Activated CD8-positive, alpha-beta T cell treated with anti-CD3 and anti-CD28 coated beads for 36 hours (primary cell): Measurements from ENCODE around the gene MFSD1. TPM values are rescaled to one million over a fixed set of nuclear protein-coding genes. Genes with fewer than 3 reads are reported as not detected.

Source experiments
- ATAC-seq: fragments of 200-7000 bp; cut with Tn5 transposase; one replicate; pipeline ENCODE4 v1.10.0; 2021; ENCODE audit warnings: mild to moderate bottlenecking, moderate library complexity
- CTCF ChIA-PET: fragments of 350-600 bp; sonication (Branson Sonifier 250); formaldehyde crosslinking; loops from one replicate; lab custom pipeline; 2021; ENCODE audit warnings: antibody characterized with exemption; lab: Charles Lee
- POLR2A ChIA-PET: fragments of 350-600 bp; sonication (Branson Sonifier 250); formaldehyde crosslinking; loops from one replicate; lab custom pipeline; 2021; ENCODE audit warnings: antibody characterized with exemption; lab: Charles Lee
- DNase-seq: peaks from one replicate; pipeline ENCODE4 v3.0.0-alpha.2; 2020
- H3K27ac Mint-ChIP-seq: one replicate; pipeline ENCODE4 v1.8.0; 2021; ENCODE audit warnings: mild to moderate bottlenecking, mixed read lengths
- H3K27me3 Mint-ChIP-seq: one replicate; pipeline ENCODE4 v1.8.0; 2021; ENCODE audit warnings: mixed read lengths
- H3K36me3 Mint-ChIP-seq: one replicate; pipeline ENCODE4 v1.8.0; 2021; ENCODE audit warnings: low read depth, mixed read lengths
- H3K4me1 Mint-ChIP-seq: one replicate; pipeline ENCODE4 v1.8.0; 2021; ENCODE audit warnings: low read depth, mixed read lengths
- H3K4me3 Mint-ChIP-seq: one replicate; pipeline ENCODE4 v1.8.0; 2021; ENCODE audit warnings: mild to moderate bottlenecking, moderate library complexity, mixed read lengths
- H3K9me3 Mint-ChIP-seq: one replicate; pipeline ENCODE4 v1.8.0; 2021; ENCODE audit warnings: mixed read lengths
- intact Hi-C: fragments of 100-400 bp; cut with micrococcal nuclease; formaldehyde crosslinking; loops from one replicate; pipeline ENCODE4 v1.10.0; 2022
- total RNA-seq, 2 experiments: library from RNA; stranded (reverse); gene quantifications; one replicate each; pipeline ENCODE4 v1.2.3, GENCODE V29; 2021
- TF ChIP-seq, protein P1 (sequence below): fragments of 200-600 bp; IDR thresholded peaks from one replicate; pipeline ENCODE4 v1.8.0; 2022; ENCODE audit warnings: antibody characterized with exemption, mild to moderate bottlenecking

MFSD1 gene
- total RNA-seq, 2 experiments from 2014 or later = 9.2 to 9.7 TPM

- Mint-ChIP-seq H3K36me3 (no peaks in the 10 kb centered on the region), H3K9me3 (no peaks in the 10 kb centered on the region), H3K27ac (no peak overlapping the region), H3K27me3 (no peaks in the 10 kb centered on the region), H3K4me3 (no peak overlapping the region), H3K4me1 (no peaks in the 10 kb centered on the region)
- ChIA-PET POLR2A (no interaction called here), CTCF (interaction anchor here (1.9 kb wide), 1 partner anchor 10 kb away, joined by 8 read pairs; no protein-coding TSS in a partner anchor)
- TF ChIP-seq, protein P1, sequence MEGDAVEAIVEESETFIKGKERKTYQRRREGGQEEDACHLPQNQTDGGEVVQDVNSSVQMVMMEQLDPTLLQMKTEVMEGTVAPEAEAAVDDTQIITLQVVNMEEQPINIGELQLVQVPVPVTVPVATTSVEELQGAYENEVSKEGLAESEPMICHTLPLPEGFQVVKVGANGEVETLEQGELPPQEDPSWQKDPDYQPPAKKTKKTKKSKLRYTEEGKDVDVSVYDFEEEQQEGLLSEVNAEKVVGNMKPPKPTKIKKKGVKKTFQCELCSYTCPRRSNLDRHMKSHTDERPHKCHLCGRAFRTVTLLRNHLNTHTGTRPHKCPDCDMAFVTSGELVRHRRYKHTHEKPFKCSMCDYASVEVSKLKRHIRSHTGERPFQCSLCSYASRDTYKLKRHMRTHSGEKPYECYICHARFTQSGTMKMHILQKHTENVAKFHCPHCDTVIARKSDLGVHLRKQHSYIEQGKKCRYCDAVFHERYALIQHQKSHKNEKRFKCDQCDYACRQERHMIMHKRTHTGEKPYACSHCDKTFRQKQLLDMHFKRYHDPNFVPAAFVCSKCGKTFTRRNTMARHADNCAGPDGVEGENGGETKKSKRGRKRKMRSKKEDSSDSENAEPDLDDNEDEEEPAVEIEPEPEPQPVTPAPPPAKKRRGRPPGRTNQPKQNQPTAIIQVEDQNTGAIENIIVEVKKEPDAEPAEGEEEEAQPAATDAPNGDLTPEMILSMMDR = no peak
- DNase-seq (no peak), ATAC-seq (no peak)
- intact Hi-C loops = no loop called here
Measured at GRCh38 chr3:158781191-158781590, 20.7 kb upstream of the MFSD1 start.

DNA sequence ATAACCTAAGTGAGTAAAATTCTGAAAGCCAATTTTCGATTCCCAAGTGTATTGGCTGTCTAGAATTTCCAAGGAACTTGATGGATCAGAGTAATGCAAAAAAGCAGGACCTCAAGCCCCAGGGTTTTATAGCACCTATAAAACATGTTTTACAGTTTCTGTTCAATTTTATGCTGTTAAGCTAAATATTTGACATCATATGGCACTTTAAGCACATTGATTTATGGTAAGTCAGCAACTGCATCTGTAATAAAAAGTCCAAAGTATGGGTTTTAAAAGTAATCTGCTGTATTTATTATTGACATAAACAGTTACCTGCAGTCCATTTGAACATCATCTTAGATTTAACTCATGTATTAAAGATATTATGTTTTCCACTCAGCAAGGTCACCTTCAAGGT is 20.0 kb upstream of the MFSD1 start:
- Mint-ChIP-seq H3K27ac (no peak overlapping the region), H3K27me3 (no peaks in the 10 kb centered on the region), H3K36me3 (no peaks in the 10 kb centered on the region), H3K9me3 (peaks cover 3% of the 10 kb centered on the region), H3K4me3 (no peak overlapping the region), H3K4me1 (no peaks in the 10 kb centered on the region)
- DNase-seq = no peak
- intact Hi-C loops = no loop called here
- POLR2A ChIA-PET = no interaction called here
- TF ChIP-seq, protein P1 = no peak
- CTCF ChIA-PET = no interaction called here
- ATAC-seq = no peak

DNA sequence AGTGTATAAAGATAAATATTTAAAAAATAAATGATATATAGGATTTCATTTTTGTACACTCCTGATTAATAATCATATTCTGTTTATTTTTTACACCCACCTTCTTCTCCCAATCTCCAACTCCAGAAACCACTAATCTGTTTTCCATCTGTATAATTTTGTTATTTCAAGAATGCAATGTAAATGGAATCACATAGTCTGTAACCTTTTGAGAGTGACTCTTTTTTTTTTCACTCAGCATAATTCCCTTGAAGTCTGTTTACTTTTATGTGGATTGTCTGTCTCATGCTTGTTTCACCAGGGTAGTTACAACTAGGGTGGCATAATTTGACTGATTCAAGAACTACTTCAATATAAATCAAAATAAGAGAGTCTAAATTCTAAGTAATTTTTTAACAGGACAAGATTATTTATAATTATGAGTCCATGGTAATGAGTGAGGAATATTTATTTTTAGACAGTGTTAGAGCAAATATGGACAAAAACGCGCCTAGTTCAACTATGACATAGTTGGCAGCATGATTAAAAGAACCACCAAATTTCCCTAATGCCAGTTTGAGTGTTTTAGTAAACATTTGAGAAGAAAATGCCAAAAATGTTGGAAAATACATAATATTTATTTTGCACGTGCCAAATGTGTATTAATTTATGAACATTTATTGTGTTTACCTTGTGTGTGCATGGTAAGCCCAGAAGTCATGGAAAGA is 19.4 kb upstream of the MFSD1 start:
- CTCF ChIA-PET = interaction anchor here (3.5 kb wide), 1 partner anchor 55 kb away, joined by 13 read pairs; no protein-coding TSS in a partner anchor
- Mint-ChIP-seq H3K9me3 (peaks cover 3% of the 10 kb centered on the region), H3K27me3 (no peaks in the 10 kb centered on the region), H3K36me3 (no peaks in the 10 kb centered on the region), H3K4me1 (no peaks in the 10 kb centered on the region), H3K27ac (no peak overlapping the region), H3K4me3 (no peak overlapping the region)
- no peak for DNase-seq
- POLR2A ChIA-PET = no interaction called here
- ATAC-seq = no peak
- intact Hi-C loops = no loop called here
- TF ChIP-seq, protein P1 = no peak

DNA sequence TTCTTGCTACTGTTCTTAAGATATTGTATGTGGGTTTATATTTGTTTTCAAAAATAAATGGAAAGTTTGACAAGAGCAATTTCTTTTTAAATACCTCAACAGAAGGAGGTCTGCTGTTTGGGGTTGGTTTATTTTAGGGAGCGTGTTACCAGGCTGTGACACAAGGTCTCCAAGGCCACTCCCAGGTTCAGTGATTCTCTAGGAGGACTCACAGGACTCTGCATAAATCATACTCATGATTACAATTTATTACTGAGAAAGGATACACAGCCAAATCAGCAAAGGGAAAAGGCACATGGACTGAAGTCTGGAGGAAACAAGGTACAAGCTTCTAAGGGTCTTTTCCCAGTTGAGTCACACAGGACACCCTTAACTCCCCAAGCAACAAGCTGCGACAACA is 18.8 kb upstream of the MFSD1 start:
- H3K4me1 Mint-ChIP-seq = no peaks in the 10 kb centered on the region
- no peaks in the 10 kb centered on the region for H3K27me3 Mint-ChIP-seq
- ChIA-PET POLR2A (no interaction called here), CTCF (interaction anchor here (1.1 to 3.5 kb wide), 2 partner anchors 12 to 56 kb away, joined by 3 to 13 read pairs; no protein-coding TSS in a partner anchor)
- intact Hi-C loops = no loop called here
- no peak overlapping the region for H3K27ac Mint-ChIP-seq
- no peak for ATAC-seq
- H3K9me3 Mint-ChIP-seq = peaks cover 3% of the 10 kb centered on the region
- DNase-seq = no peak
- no peaks in the 10 kb centered on the region for H3K36me3 Mint-ChIP-seq
- TF ChIP-seq, protein P1 = no peak
- no peak overlapping the region for H3K4me3 Mint-ChIP-seq

GRCh38 chr3:158785972-158786371 is 15.9 kb upstream of the MFSD1 start:
- DNase-seq (no peak), ATAC-seq (no peak)
- TF ChIP-seq, protein P1 = no peak
- H3K4me3 Mint-ChIP-seq = no peak overlapping the region
- H3K4me1 Mint-ChIP-seq = no peaks in the 10 kb centered on the region
- H3K36me3 Mint-ChIP-seq = no peaks in the 10 kb centered on the region
- H3K27me3 Mint-ChIP-seq = no peaks in the 10 kb centered on the region
- CTCF ChIA-PET = interaction anchor here (1.8 to 3.5 kb wide), 2 partner anchors 8 to 59 kb away, joined by 4 to 13 read pairs; no protein-coding TSS in a partner anchor
- peaks cover 3% of the 10 kb centered on the region for H3K9me3 Mint-ChIP-seq
- H3K27ac Mint-ChIP-seq = no peak overlapping the region
- intact Hi-C loops = no loop called here
- POLR2A ChIA-PET = no interaction called here
